Measurements from ENCODE around the gene OSGIN1. TPM values are rescaled to one million over a fixed set of nuclear protein-coding genes. Genes with fewer than 3 reads are reported as not detected.

Gene OSGIN1
- total and polyA plus RNA-seq, 2 of the 8 experiments (the other 6 are each of a cell fraction or from before 2014, with no cell fraction given), result 0.58 to 0.76 TPM

- TF ChIP-seq CHD7 (IDR thresholded peaks at IDR 0.05; ENCODE audit: insufficient replicate concordance, low read length), result no peak
Observed at GRCh38 chr16:83943516-83944050, 9.5 kb upstream of the OSGIN1 start (continued).

Measured in H1 (cell line).